A172 (cell line): ENCODE measurements around the gene TBX15. TPM values are rescaled to one million over a fixed set of nuclear protein-coding genes. Genes with fewer than 3 reads are reported as not detected.
A peak's percentile ranks its signal among the peaks of the same experiment; 100 is the strongest.
"Not testable (repeated sequence)": the region's sequence is repeated elsewhere in the genome, so short reads cannot be mapped to it uniquely, and the experiment has no call there.

Experiments
- DNase-seq: peaks from one replicate; pipeline ENCODE4 v3.0.0-alpha.2; 2015; ENCODE audit warnings: low spot score
- total RNA-seq: library from RNA; depleted of rRNA; stranded (reverse); fragments of >200 nt; shearing (Covaris generic); gene quantifications from 2 replicates; pipeline ENCODE4 v1.2.3, GENCODE V29; 2014

TBX15 gene
- total RNA-seq, 1 experiment from 2014 or later, result not detected

GRCh38 chr1:118958937-118959631, 29.1 kb downstream of the TBX15 start:
- DNase-seq, result no peak

GRCh38 chr1:118958140-118958539, 30.0 kb downstream of the TBX15 start:
- no peak for DNase-seq

GRCh38 chr1:118957579-118957978, 30.6 kb downstream of the TBX15 start:
- not testable (repeated sequence) for DNase-seq

- DNase-seq, result no peak
Measured at GRCh38 chr1:118954301-118954905, 33.7 kb downstream of the TBX15 start.

GRCh38 chr1:118951270-118951936, 36.7 kb downstream of the TBX15 start:
- DNase-seq, result no peak

- peak; percentile 53 for DNase-seq
Measured at GRCh38 chr1:118949315-118949714, 38.8 kb downstream of the TBX15 start.

- DNase-seq, result no peak
Measured at GRCh38 chr1:118948846-118949245, 39.3 kb downstream of the TBX15 start.

GRCh38 chr1:118948351-118948750, 39.8 kb downstream of the TBX15 start:
- no peak for DNase-seq

- peak; percentile 84 for DNase-seq
Measured at GRCh38 chr1:118947790-118948189, 40.4 kb downstream of the TBX15 start.

GRCh38 chr1:118947003-118947765, 41.0 kb downstream of the TBX15 start:
- DNase-seq, result no peak

GRCh38 chr1:118945489-118945888, 42.7 kb downstream of the TBX15 start:
- peak; percentile 69 for DNase-seq

GRCh38 chr1:118944546-118944945, 43.6 kb downstream of the TBX15 start:
- no peak for DNase-seq

GRCh38 chr1:118944133-118944532, 44.0 kb downstream of the TBX15 start:
- peak; percentile 21 for DNase-seq

GRCh38 chr1:118940957-118941356, 47.2 kb downstream of the TBX15 start:
- no peak for DNase-seq

GRCh38 chr1:118937413-118938072, 50.6 kb downstream of the TBX15 start:
- DNase-seq, result no peak

GRCh38 chr1:118934706-118935105, 53.4 kb downstream of the TBX15 start:
- DNase-seq, result no peak

GRCh38 chr1:118933051-118933781, 54.9 kb downstream of the TBX15 start:
- DNase-seq, result no peak

GRCh38 chr1:118931876-118932275, 56.3 kb downstream of the TBX15 start:
- DNase-seq, result no peak

- DNase-seq, result peak; percentile 16
Measured at GRCh38 chr1:118928739-118929554, 59.2 kb downstream of the TBX15 start.
